AG10803 (cell line): ENCODE data around the gene NSUN2.
"Not testable (repeated sequence)": the region's sequence is repeated elsewhere in the genome, so short reads cannot be mapped to it uniquely, and the experiment has no call there.

Experiments
- DNase-seq: peaks from one replicate; pipeline ENCODE4 v3.0.0; 2010; ENCODE audit warnings: low read depth
- H3K4me3 ChIP-seq: 2 replicates; pipeline ENCODE4 v1.5.1; 2011; ENCODE audit warnings: mild to moderate bottlenecking, low read length, control low read depth
- CTCF ChIP-seq: conservative IDR thresholded peaks from 2 replicates; pipeline ENCODE4 v1.5.1; 2011; ENCODE audit warnings: mild to moderate bottlenecking, low read length, control low read depth, inconsistent platforms

NSUN2 gene

GRCh38 chr5:6659941-6660684 lies 27.3 kb upstream of the NSUN2 start:
- DNase-seq = no peak
- no peak for TF ChIP-seq CTCF
- H3K4me3 ChIP-seq = no peak overlapping the region

- no peak for DNase-seq
- TF ChIP-seq CTCF = no peak
- no peak overlapping the region for H3K4me3 ChIP-seq
These were observed 23.8 kb upstream of the NSUN2 start for GRCh38 chr5:6656680-6657079.

- H3K4me3 ChIP-seq = no peak overlapping the region
- DNase-seq = no peak
- TF ChIP-seq CTCF = no peak
These were observed 22.6 kb upstream of the NSUN2 start for GRCh38 chr5:6655432-6655831.

GRCh38 chr5:6652025-6652424 lies 19.2 kb upstream of the NSUN2 start:
- no peak for TF ChIP-seq CTCF
- DNase-seq = no peak
- H3K4me3 ChIP-seq = no peak overlapping the region

- TF ChIP-seq CTCF = no peak
- DNase-seq = no peak
- H3K4me3 ChIP-seq = no peak overlapping the region
These were observed 16.8 kb upstream of the NSUN2 start for GRCh38 chr5:6649681-6650080.

GRCh38 chr5:6649186-6649585 lies 16.3 kb upstream of the NSUN2 start:
- no peak for TF ChIP-seq CTCF
- H3K4me3 ChIP-seq = no peak overlapping the region
- DNase-seq = no peak

GRCh38 chr5:6645571-6646362 lies 12.9 kb upstream of the NSUN2 start:
- H3K4me3 ChIP-seq = not testable (repeated sequence)
- DNase-seq = peak; percentile 60
